ENCODE measurements around the gene MED13. TPM values are rescaled to one million over a fixed set of nuclear protein-coding genes. Genes with fewer than 3 reads are reported as not detected.

Gene MED13
- total RNA-seq, 1 donor from 2014 or later = 29.0 TPM

DNA sequence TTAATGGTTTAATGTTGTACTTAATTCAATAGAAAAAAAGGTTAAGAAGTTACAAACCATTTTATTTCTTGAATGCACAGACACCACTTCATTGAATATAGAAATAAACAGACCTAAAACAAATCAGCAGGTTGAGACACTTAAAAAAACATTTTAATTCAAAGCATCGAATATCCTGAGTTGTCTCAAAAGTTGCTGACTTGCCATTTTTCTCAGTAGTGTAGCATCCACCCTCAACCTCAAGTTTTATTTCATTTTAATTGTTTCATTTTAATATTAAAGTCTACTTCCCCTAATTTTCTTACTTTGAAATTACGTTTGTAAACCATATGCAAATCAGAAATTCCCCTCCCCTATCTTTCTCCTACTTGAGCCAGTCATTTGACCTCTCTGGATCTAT lies 5.8 kb upstream of the MED13 start:
- TF ChIP-seq, protein P1, sequence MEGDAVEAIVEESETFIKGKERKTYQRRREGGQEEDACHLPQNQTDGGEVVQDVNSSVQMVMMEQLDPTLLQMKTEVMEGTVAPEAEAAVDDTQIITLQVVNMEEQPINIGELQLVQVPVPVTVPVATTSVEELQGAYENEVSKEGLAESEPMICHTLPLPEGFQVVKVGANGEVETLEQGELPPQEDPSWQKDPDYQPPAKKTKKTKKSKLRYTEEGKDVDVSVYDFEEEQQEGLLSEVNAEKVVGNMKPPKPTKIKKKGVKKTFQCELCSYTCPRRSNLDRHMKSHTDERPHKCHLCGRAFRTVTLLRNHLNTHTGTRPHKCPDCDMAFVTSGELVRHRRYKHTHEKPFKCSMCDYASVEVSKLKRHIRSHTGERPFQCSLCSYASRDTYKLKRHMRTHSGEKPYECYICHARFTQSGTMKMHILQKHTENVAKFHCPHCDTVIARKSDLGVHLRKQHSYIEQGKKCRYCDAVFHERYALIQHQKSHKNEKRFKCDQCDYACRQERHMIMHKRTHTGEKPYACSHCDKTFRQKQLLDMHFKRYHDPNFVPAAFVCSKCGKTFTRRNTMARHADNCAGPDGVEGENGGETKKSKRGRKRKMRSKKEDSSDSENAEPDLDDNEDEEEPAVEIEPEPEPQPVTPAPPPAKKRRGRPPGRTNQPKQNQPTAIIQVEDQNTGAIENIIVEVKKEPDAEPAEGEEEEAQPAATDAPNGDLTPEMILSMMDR (IDR thresholded peaks at IDR 0.05; ENCODE audit: borderline replicate concordance) = no peak
- intact Hi-C loops (cut with micrococcal nuclease) = no loop called here
- no peak overlapping the region for H3K4me3 ChIP-seq
- H3K4me1 ChIP-seq = no peaks in the 10 kb centered on the region
- no peak overlapping the region for H3K27ac ChIP-seq (replicated peaks)
- no peaks in the 10 kb centered on the region for H3K9me3 ChIP-seq (replicated peaks)
- DNase-seq = no peak
- peaks cover 4% of the 10 kb centered on the region for H3K27me3 ChIP-seq (ENCODE audit: low read depth)
- H3K36me3 ChIP-seq = no peaks in the 10 kb centered on the region

DNA sequence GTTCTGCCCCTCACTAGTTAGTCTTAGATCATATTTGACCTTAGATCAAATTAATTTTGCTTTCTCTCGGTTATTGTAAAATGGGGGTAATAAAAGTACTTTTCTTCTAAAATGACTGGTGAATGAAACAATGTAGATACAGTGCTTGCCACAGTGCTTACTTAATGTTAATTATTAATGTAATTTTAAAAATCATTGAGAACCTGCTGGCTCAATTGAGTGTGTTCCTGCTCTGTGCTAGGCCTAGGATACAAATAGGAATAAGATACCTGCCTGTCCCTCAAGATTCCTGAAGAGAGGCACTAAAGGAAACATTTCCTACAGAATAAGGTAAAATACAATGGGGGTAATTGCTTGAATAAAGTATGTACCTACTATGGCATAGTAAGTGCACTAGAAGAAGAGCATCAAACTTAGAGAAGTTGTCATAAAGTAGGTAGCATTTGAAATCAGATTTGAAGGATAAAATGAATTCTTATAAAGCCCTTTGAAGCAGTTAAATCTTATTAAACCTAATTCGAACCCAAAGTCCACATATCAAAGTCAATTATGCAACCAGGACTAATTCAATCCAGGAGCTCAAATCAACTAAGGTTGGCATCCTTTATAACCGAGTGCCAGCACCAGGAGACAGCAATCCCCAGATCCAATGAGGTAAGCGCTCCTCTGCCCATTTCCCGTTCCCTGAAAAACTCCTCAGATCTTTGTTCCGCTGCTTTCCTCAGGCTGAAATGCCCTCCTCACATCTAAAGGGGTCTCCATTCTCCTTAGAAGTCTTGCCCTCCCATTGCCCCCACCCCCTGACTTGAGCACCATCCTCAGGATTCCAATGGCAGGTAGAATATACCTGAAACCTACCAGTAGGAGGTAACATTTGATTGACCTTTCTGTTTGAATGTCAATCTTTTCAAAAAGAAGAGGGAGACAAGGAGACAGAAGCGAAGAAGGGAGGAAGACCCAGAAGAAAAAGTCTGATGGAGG lies 2.4 kb upstream of the MED13 start:
- TF ChIP-seq, protein P1 (IDR thresholded peaks at IDR 0.05; ENCODE audit: borderline replicate concordance) = no peak
- intact Hi-C loops (cut with micrococcal nuclease) = no loop called here
- no peak overlapping the region for H3K27ac ChIP-seq (replicated peaks)

DNA sequence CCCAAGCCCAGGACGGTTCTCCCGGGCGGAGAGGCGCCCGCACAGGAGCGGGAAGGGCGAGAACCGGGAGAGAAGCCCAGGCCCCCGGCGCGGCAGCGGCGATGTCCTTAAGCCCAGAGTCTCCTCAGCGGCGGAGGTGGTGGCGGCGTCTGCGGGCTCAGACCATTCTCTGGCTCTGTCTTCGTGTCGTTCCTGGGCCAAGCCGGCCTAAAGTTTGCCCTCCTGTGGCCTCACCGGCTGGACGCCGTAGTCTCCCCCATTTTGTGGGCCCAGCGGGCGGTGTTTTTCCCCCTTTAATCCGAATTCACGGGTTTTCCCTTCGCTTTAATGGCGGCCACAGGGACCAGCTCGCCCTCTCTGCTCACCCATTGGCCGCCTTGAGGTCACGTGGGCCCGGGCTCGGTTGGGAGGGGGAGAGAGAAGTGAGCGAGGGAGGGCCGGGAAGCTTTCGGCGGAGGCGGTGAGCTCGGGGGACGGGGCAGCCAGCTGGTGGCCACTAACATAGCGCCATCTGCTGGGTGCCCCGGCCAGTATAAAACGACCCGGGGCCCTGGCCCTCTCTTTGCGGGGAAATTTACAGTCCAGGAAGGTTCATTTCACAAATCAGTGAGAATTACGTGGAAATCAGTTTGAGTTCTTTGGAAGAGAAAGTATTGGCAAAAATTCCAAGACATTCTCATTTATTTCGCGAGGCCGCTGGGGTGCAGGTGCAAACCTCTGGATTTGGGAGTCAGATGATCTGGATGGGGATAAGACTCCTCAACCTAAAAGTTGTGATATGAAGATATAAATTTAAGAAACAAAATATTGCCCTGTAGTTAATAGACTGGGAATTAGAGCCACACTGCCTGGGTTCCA lies 762 bp upstream of the MED13 start:
- H3K9me3 ChIP-seq (replicated peaks) = no peaks in the 10 kb centered on the region
- peak; percentile 98 for DNase-seq
- TF ChIP-seq, protein P1 (IDR thresholded peaks at IDR 0.05; ENCODE audit: borderline replicate concordance) = peak; percentile 93
- H3K27me3 ChIP-seq (ENCODE audit: low read depth) = no peaks in the 10 kb centered on the region
- H3K36me3 ChIP-seq = peaks cover 5% of the 10 kb centered on the region
- peaks cover 44% of the 10 kb centered on the region for H3K4me1 ChIP-seq
- intact Hi-C loops (cut with micrococcal nuclease) = no loop called here
- H3K4me3 ChIP-seq = peak overlapping the region; percentile 96
- peak overlapping the region; percentile 97 for H3K27ac ChIP-seq (replicated peaks)

More for the DNA sequence above, 2.4 kb upstream of the MED13 start:
- no peaks in the 10 kb centered on the region for H3K9me3 ChIP-seq (replicated peaks)
- no peak overlapping the region for H3K4me3 ChIP-seq
- H3K27me3 ChIP-seq (ENCODE audit: low read depth) = no peaks in the 10 kb centered on the region
- no peaks in the 10 kb centered on the region for H3K36me3 ChIP-seq
- no peak for DNase-seq
- peaks cover 29% of the 10 kb centered on the region for H3K4me1 ChIP-seq

DNA sequence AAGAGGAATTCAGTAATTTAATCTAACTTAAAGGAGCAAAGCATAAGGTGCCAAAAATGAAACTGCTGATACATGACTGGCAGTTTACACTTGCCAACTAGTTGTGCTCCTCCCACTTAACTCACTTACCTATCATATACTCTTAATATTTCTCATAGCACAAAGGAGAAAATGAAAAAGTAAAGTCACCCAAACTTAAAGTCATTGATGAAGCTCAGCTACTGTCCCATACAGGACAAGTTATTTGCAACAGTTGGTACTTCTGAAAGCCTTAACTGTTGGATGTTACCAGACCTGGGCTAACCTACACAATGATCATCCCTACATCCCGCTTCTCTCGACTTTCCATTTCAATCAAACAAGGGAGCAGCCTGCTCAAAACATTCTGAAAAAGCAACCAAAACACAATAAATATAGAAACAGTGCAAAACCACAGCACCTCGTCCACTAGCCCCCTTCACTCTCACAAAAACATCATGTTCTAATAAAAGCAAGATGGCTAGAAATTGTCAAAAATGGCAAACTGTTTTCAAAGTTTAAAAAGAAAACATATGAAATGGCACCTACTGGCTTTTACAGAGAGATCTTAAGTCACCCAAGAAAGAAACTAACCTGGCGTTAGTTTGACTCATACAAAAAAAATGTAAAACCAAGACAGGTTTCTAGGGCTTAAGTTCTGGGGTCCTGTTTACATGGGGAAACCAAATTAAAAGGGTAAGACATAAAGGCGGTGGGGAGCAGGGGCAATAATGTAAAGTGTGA lies 868 bp downstream of the MED13 start:
- peak overlapping the region; percentile 97 for H3K27ac ChIP-seq (replicated peaks)
- H3K4me3 ChIP-seq = peak overlapping the region; percentile 96
- H3K36me3 ChIP-seq = peaks cover 20% of the 10 kb centered on the region
- DNase-seq = no peak
- TF ChIP-seq, protein P1 (IDR thresholded peaks at IDR 0.05; ENCODE audit: borderline replicate concordance) = no peak
- H3K27me3 ChIP-seq (ENCODE audit: low read depth) = no peaks in the 10 kb centered on the region
- H3K4me1 ChIP-seq = peaks cover 61% of the 10 kb centered on the region
- no peaks in the 10 kb centered on the region for H3K9me3 ChIP-seq (replicated peaks)
- intact Hi-C loops (cut with micrococcal nuclease) = no loop called here

DNA sequence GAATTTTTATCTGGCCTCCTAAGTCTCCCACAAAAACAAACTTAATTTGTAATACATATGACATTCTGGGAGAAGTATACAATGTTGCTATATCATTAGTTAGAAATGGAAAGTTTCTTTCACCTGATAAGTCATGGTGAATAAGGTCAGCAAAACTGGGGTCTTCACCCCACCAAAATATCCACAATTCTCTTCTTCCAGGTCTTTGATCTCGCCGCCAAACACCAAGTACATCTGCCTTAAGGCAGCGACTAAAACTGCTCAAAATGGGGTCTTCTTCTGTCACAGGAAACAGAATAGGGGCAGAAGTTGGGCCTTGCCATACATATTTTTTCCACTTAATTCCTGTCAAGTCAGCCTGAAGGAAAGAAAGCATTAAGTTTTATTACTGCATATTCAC lies 2.1 kb downstream of the MED13 start:
- Histone ChIP-seq H3K27ac (replicated peaks) (peak overlapping the region; percentile 97), H3K4me1 (peaks cover 72% of the 10 kb centered on the region), H3K4me3 (peak overlapping the region; percentile 96), H3K27me3 (ENCODE audit: low read depth) (no peaks in the 10 kb centered on the region), H3K36me3 (peaks cover 24% of the 10 kb centered on the region), H3K9me3 (replicated peaks) (no peaks in the 10 kb centered on the region)
- TF ChIP-seq, protein P1 (IDR thresholded peaks at IDR 0.05; ENCODE audit: borderline replicate concordance) = no peak
- DNase-seq = no peak
- intact Hi-C loops (cut with micrococcal nuclease) = no loop called here

Measured in left ventricle myocardium inferior (tissue), 1 donor.